Right lung (tissue), 5 donors: ENCODE measurements around the gene OOEP. TPM values are rescaled to one million over a fixed set of nuclear protein-coding genes. Genes with fewer than 3 reads are reported as not detected.

Experiments used
- DNase-seq, 2 donors: peaks; one replicate each; pipeline ENCODE4 v3.0.0-alpha.2; 2013
- polyA plus RNA-seq, 5 donors: library from polyadenylated mRNA; unstranded; fragments of 120-200 nt; gene quantifications; one replicate each; pipeline versions ENCODE4 v1.2.1 to v1.2.3, GENCODE V29; 2013; ENCODE audit warnings: inconsistent platforms in 1 of 5, low replicate concordance in 1 of 5; ENCODE audit not compliant: insufficient read length in 5 of 5, insufficient read depth in 1 of 5

The OOEP gene
- polyA plus RNA-seq, 5 donors: 0.26 to 0.66 (median 0.37) TPM; not detected in 2

GRCh38 chr6:73367761-73368355, 1.8 kb downstream of the OOEP start:
- DNase-seq: no peak

- no peak for DNase-seq
Measured at GRCh38 chr6:73364549-73364948, 5.1 kb downstream of the OOEP start.

- no peak for DNase-seq
Measured at GRCh38 chr6:73364121-73364520, 5.6 kb downstream of the OOEP start.

- DNase-seq: no peak
Measured at GRCh38 chr6:73363537-73363875, 6.2 kb downstream of the OOEP start.

- no peak for DNase-seq
Measured at GRCh38 chr6:73362869-73363536, 6.7 kb downstream of the OOEP start.

GRCh38 chr6:73362358-73362757, 7.3 kb downstream of the OOEP start, which contains the start of gene KHDC3L:
Gene KHDC3L, plus strand, starts transcription at chr6:73362658. Its CDS starts 72 bp downstream, at chr6:73362730.
- no peak for DNase-seq

- DNase-seq: no peak
Measured at GRCh38 chr6:73353636-73354593, 15.8 kb downstream of the OOEP start, which contains the start of gene DPPA5. Gene DPPA5, minus strand, starts transcription at chr6:73354276. Its CDS starts 51 bp downstream, at chr6:73354225.

- DNase-seq: no peak
Measured at GRCh38 chr6:73349311-73349710, 20.4 kb downstream of the OOEP start.

GRCh38 chr6:73348550-73349204, 21.0 kb downstream of the OOEP start:
- DNase-seq: no peak

- no peak for DNase-seq
Measured at GRCh38 chr6:73343164-73343563, 26.5 kb downstream of the OOEP start.

- no peak for DNase-seq
Measured at GRCh38 chr6:73342174-73342573, 27.5 kb downstream of the OOEP start.

- no peak for DNase-seq
Measured at GRCh38 chr6:73341335-73341734, 28.4 kb downstream of the OOEP start.

- DNase-seq: no peak
Measured at GRCh38 chr6:73340048-73340447, 29.6 kb downstream of the OOEP start.

- no peak for DNase-seq
Measured at GRCh38 chr6:73339340-73339739, 30.4 kb downstream of the OOEP start.

- no peak for DNase-seq
Measured at GRCh38 chr6:73329201-73329600, 40.5 kb downstream of the OOEP start.

GRCh38 chr6:73328790-73329189, 40.9 kb downstream of the OOEP start:
- no peak for DNase-seq

- DNase-seq: no peak
Measured at GRCh38 chr6:73325656-73326055, 44.0 kb downstream of the OOEP start.

GRCh38 chr6:73323323-73323722, 46.4 kb downstream of the OOEP start:
- DNase-seq: no peak
